ENCODE data around the gene NFATC3.

DNA sequence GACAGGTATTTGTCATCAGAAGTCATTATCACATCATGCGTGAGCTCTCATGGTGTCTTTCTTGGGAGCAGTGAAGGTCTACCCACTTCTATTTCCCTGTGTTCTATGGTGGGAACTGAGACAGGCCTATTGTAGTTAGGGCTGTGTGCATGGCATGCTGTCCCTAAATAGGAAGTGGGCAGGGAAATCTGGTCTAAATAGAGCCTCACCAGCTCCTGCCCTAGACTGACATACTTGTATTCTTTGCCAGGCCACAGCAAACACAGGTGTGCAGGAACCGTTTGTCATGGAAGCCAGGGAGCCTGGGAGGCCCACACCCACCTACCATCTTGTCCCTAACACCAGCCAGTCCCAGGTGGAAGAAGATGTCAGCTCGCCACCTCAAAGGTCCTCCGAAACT is 189.3 kb downstream of the NFATC3 start:
- no peak for TF ChIP-seq YY1 (IDR thresholded peaks at IDR 0.05)
- TF ChIP-seq, protein P1, sequence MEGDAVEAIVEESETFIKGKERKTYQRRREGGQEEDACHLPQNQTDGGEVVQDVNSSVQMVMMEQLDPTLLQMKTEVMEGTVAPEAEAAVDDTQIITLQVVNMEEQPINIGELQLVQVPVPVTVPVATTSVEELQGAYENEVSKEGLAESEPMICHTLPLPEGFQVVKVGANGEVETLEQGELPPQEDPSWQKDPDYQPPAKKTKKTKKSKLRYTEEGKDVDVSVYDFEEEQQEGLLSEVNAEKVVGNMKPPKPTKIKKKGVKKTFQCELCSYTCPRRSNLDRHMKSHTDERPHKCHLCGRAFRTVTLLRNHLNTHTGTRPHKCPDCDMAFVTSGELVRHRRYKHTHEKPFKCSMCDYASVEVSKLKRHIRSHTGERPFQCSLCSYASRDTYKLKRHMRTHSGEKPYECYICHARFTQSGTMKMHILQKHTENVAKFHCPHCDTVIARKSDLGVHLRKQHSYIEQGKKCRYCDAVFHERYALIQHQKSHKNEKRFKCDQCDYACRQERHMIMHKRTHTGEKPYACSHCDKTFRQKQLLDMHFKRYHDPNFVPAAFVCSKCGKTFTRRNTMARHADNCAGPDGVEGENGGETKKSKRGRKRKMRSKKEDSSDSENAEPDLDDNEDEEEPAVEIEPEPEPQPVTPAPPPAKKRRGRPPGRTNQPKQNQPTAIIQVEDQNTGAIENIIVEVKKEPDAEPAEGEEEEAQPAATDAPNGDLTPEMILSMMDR (IDR thresholded peaks at IDR 0.05; ENCODE audit: low read depth, low read length, missing input control): no peak
- TF ChIP-seq, protein P2, sequence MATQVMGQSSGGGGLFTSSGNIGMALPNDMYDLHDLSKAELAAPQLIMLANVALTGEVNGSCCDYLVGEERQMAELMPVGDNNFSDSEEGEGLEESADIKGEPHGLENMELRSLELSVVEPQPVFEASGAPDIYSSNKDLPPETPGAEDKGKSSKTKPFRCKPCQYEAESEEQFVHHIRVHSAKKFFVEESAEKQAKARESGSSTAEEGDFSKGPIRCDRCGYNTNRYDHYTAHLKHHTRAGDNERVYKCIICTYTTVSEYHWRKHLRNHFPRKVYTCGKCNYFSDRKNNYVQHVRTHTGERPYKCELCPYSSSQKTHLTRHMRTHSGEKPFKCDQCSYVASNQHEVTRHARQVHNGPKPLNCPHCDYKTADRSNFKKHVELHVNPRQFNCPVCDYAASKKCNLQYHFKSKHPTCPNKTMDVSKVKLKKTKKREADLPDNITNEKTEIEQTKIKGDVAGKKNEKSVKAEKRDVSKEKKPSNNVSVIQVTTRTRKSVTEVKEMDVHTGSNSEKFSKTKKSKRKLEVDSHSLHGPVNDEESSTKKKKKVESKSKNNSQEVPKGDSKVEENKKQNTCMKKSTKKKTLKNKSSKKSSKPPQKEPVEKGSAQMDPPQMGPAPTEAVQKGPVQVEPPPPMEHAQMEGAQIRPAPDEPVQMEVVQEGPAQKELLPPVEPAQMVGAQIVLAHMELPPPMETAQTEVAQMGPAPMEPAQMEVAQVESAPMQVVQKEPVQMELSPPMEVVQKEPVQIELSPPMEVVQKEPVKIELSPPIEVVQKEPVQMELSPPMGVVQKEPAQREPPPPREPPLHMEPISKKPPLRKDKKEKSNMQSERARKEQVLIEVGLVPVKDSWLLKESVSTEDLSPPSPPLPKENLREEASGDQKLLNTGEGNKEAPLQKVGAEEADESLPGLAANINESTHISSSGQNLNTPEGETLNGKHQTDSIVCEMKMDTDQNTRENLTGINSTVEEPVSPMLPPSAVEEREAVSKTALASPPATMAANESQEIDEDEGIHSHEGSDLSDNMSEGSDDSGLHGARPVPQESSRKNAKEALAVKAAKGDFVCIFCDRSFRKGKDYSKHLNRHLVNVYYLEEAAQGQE (IDR thresholded peaks at IDR 0.05): no peak
- TF ChIP-seq SP1 (IDR thresholded peaks at IDR 0.05): no peak
- TF ChIP-seq JUND (IDR thresholded peaks at IDR 0.05): no peak
- no peak for TF ChIP-seq RAD21 (IDR thresholded peaks at IDR 0.05)
- TF ChIP-seq HNF4G (IDR thresholded peaks at IDR 0.05): no peak
- no peak for TF ChIP-seq TAF1 (conservative IDR thresholded peaks at IDR 0.05)
- TF ChIP-seq EGR1 (IDR thresholded peaks at IDR 0.05; ENCODE audit: low read depth in 2 of 2): no peak
- no peak for TF ChIP-seq GABPA (IDR thresholded peaks at IDR 0.05 in 1 of 2, conservative IDR thresholded peaks at IDR 0.05 in 1 of 2)
- no peak for TF ChIP-seq FOXA2 (IDR thresholded peaks at IDR 0.05)
- TF ChIP-seq HNF4A (conservative IDR thresholded peaks at IDR 0.05): no peak

All from liver (tissue), 3 donors.